Measurements from ENCODE around the gene UROD. TPM values are rescaled to one million over a fixed set of nuclear protein-coding genes. Genes with fewer than 3 reads are reported as not detected.

UROD gene
- total RNA-seq, 1 donor from 2014 or later = 62.3 TPM

DNA sequence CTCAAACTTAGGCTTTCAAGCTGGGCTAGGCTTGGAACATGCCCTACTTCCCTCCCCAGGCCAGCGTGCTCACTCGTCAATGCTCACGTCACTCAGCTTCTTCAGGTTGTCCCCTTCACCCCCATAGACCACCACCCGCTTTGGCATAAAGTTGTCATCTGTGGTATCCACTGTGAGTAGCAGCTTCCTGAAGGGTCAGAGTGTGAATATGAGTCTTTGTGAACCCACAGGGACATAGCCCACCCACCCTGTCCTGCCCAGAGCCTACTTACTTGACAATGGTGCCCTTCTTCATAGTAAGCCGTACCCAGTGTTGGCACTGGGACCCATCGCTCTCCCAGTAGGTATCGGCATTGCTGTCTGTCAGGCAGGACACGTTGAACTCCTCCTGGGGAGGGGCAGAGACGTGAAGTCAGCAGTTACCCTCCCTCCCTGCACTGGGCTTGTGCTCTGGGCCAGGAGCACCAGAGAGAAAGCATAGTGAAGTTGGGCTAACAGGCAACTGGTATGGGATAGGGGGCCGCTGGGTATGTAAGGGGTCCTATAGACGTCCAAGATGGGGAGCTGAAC lies 2.7 kb upstream of the UROD start:
- DNase-seq = no peak

- peak; percentile 11 for DNase-seq
These were observed 1.8 kb upstream of the UROD start for GRCh38 chr1:45009956-45010854.

DNA sequence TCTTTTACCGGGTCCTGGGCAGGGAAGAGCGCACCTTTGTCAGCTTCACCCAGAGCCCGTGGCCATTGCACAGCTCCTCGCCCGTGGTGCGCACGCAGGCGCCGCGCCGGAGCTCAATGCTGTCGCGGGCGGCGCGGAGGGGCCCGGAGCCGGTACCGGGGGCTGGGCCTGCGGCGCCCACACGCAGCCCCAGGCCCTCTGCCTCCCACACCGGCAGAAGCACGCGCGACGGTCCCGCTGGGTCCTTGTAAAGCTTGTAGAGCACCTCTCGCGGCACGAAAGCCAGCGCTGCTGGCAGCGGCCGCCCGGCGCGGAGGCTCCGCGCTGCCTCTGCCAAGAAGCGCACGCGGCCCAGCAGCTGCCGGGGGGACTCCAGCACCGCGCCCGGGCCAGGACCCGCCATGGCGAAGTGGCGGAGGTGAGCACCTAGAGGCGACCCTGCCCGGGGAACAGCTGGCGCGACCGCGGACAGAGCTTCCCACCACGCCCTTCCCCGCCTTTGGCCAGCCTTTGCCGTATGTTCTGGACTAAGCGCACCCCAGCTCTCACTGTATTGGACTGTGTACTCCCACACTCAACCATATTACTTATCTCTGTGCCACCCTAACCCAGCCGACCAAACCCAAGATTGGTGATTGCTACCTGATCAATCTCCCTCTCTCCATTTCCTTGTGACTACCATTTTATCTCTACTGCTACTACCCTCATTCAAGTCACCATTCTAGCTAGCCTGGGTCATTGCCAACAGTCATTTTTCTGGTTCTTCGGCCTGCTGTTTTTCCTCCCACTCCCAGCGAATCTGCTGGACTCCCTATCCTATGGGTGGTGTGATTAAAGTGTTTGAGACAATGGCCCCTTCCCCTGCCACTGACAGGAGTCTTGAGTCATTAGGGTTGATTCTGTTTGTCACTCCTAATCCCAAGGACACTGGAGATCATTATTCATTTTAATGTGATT lies 921 bp upstream of the UROD start, which contains the start of gene HECTD3:
HECTD3 (minus strand) TSS at position 470 of the 957 bp plus-strand sequence; CDS start at position 403, 67 bp downstream.
- peak; percentile 89 for DNase-seq

DNA sequence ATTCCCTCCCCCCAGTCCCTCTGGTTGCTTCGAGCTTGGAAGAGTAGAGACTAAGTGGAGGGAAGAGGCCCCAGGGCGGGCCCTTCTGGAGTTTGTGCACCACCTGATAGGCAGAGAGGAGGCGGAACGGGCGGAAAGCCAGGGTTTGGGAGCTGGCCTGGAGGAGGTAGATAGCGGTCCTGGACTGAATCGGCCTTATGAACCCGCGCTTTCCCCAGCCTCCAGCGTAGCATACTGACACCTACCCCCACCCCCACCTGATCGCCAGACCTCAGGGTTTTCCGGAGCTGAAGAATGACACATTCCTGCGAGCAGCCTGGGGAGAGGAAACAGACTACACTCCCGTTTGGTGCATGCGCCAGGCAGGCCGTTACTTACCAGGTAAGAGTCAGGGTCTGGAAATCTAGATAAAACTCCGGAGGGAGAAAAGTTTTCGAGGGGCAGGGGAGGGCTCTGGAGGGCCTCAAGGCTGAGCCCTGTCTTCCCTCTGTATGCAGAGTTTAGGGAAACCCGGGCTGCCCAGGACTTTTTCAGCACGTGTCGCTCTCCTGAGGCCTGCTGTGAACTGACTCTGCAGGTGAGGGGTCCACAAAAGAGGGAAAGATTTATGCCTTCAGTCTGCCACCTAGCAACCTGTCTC lies 705 bp downstream of the UROD start:
- peak; percentile 83 for DNase-seq

GRCh38 chr1:45013551-45014209 lies 1.6 kb downstream of the UROD start:
- no peak for DNase-seq

- DNase-seq = peak; percentile 92
These were observed 2.4 kb downstream of the UROD start for GRCh38 chr1:45014321-45015028.

GRCh38 chr1:45015683-45016082 lies 3.6 kb downstream of the UROD start:
- no peak for DNase-seq

- DNase-seq = no peak
These were observed 4.1 kb downstream of the UROD start for GRCh38 chr1:45016090-45016697.

- DNase-seq = no peak
These were observed 4.7 kb downstream of the UROD start for GRCh38 chr1:45016767-45017166.

DNA sequence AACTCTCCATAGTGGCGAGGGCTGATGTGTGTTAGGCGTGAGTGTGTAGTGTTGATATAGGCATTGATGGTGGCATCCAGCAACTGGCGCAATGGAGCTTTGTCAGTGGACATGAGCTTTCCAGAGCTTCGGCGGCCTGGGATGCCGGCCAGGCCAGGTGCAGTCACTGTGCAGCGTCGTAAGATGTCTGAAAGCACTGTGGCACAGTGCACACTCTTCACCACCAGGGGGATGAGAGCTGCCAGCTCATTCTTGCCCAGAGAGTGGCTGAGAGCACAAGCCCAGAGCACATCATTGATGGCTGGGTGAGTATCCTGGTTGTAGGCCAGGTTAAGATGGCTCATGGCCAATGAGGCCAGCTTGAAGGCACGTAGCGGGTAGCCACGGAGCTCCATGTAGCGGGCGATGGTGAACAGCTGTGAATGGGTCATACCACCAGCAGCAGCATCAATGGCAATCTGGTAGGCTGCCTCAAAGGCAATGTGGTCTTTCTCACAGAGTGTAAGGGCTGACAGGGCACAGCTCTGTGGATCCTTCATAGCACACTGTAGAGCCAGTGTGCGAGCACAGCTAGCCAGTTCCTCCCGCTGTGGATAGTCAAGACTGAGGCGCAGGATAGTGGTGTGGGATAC lies 6.7 kb downstream of the UROD start:
- peak; percentile 50 for DNase-seq

GRCh38 chr1:45023663-45024062 lies 11.6 kb downstream of the UROD start:
- no peak for DNase-seq

GRCh38 chr1:45026446-45026845 lies 14.4 kb downstream of the UROD start:
- DNase-seq = no peak

GRCh38 chr1:45032837-45033236 lies 20.8 kb downstream of the UROD start:
- no peak for DNase-seq

DNA sequence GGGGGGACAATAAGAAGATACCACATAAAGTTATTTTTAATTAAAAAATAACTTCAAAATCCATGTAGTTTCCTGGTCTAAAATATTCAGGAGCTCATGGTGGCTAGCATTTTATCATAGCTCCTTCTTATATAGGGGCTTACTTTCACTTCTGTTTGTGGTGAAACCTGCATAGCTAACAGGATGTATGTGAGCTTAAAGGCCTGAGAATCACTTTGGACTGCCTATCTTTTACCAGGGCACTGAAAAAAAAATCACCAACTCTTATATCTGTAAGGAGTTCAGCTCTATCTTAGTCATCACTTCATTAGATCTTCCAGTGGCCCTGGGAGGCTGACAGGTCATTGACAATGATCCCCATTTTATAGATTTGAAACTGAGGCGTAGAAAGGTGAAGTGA lies 21.3 kb downstream of the UROD start:
- no peak for DNase-seq

DNA sequence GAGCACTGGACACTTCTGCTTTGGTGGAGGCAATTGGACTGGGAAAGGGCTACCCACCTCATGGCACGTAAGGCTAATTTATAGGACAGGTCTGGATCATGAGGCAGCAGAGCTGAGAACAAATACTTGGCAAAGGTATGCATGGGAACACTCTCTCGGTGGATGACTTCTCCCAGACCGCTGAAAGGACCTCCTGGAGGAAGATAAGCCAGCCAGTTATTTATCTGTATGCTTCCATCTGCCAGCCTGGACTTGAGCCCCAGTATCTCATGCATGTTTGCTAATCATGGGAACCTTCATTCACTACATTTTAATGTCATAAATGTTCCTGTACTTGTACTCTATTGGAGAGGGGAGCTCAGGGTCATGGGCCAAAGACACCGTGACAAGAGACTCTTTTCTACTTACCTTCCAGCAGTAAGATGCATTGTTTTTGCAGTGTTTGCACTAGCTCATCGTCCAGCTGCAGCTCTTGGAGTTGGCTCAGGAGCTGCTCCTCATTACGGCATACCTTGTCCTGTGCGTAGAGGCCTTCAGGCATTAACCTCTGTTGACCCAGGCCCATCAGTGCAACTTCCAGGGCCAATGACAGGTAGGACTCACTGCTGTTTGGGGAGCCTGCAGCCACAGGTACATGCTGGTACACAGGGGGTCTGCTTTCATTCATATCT lies 23.7 kb downstream of the UROD start:
- no peak for DNase-seq

GRCh38 chr1:45037456-45037855 lies 25.4 kb downstream of the UROD start:
- no peak for DNase-seq

DNA sequence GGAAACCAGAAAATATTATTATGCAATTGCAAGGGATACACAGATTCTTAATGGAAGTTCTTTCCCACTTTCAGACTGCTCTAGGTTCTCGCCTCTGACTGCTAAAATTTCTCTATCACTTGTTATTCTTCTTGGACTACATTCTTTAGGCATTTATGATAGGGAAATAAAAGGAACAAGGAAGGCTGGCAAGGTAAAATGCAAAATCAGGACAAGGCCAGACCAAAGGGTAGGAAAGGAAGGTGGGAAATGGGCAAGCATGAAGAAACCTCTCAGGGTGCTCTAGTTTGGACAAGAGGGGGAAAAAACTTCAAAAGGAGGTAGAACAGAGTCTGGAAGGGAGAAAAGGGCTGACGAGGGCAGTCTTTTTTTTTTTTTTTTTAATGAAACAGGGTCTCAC lies 26.2 kb downstream of the UROD start:
- no peak for DNase-seq

DNA sequence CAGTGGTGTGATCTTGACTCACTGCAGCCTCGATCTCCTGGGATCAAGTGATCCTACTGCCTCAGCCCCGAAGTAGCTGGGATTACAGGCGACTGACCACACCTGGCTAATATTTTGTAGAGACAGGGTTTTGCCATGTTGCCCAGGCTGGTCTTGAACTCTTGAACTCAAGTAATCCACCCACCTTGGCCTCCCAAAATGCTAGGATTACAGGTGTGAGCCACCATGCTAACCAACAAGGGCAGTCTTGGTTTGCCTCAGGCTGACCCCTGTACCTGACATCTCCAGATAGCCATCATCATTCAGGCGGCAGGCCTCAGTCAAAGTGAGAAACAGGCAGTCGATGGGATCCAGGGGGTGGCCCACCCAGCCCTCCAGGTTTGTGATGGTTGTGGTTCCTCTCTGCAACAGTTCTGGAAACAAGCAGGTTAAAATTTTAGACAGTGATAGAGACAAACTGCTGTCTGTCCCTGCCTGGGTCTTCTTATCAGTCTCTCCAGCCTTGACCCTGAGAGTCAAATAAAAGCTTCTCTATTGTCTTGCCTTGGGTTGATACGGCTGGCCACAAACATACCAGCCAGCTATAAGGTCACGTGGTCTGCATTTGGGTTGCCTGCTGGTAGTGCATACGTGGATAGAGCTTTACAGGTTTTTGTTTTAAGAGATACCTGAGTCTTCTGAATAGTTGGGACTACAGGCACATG lies 26.8 kb downstream of the UROD start:
- DNase-seq = no peak

- DNase-seq = no peak
These were observed 28.2 kb downstream of the UROD start for GRCh38 chr1:45040297-45040696.

Data from tongue (tissue), 2 donors.